ENCODE results near the gene ELK3. TPM values are rescaled to one million over a fixed set of nuclear protein-coding genes. Genes with fewer than 3 reads are reported as not detected.

ELK3 gene
- total and polyA plus RNA-seq, 2 of the 8 experiments (the other 6 are each of a cell fraction or from before 2014, with no cell fraction given): 3.5 to 14.3 TPM

DNA sequence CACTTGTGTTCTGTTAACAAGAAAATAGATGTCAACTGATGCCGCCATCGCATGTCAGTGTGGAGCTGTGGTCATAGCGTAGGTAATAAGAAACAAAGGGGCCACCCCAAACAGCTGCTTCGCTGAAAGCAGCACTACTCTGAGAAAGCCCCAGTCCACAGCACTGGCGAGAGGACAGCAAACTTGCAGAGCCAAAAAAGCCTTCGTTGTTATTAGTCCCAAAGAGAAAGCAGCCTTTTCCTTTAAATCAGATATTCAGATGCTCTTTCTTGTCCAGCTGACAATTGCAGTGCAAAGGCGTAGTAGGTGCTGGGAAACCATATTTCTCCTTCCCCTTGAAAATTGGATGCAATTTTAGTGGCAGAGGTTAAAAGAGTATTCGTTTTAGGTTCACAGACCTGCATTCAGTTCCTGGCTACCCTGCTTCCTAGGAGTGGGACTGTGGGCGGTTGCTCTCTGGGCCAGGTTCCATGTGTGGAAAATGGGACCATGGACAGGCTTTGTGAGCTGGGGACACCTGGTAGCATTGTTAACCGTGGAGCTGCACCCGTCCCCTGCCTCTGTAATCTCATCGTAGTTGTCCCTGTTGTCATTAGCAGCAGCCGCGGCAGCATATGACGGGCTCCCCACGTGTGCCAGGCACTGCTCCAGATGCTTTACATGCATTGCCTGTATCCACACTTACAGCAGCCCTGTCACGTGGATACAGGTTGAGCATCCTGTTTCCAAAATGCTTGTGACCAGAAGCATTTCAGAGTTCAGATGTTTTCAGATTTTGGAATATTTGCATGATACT is 54.2 kb downstream of the ELK3 start (continued):
- TF ChIP-seq, protein P1, sequence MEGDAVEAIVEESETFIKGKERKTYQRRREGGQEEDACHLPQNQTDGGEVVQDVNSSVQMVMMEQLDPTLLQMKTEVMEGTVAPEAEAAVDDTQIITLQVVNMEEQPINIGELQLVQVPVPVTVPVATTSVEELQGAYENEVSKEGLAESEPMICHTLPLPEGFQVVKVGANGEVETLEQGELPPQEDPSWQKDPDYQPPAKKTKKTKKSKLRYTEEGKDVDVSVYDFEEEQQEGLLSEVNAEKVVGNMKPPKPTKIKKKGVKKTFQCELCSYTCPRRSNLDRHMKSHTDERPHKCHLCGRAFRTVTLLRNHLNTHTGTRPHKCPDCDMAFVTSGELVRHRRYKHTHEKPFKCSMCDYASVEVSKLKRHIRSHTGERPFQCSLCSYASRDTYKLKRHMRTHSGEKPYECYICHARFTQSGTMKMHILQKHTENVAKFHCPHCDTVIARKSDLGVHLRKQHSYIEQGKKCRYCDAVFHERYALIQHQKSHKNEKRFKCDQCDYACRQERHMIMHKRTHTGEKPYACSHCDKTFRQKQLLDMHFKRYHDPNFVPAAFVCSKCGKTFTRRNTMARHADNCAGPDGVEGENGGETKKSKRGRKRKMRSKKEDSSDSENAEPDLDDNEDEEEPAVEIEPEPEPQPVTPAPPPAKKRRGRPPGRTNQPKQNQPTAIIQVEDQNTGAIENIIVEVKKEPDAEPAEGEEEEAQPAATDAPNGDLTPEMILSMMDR (IDR thresholded peaks at IDR 0.05; ENCODE audit: control extremely low read depth in 1 of 3, insufficient read depth in 1 of 3, low read depth in 1 of 3, low read length in 3 of 3): no peak
- TF ChIP-seq BRCA1 (IDR thresholded peaks at IDR 0.05; ENCODE audit: low read depth, low read length) (no peak), GTF2F1 (IDR thresholded peaks at IDR 0.05; ENCODE audit: borderline replicate concordance, low read depth, low read length) (no peak), USF2 (IDR thresholded peaks at IDR 0.05; ENCODE audit: low read length) (no peak), CBX8 (IDR thresholded peaks at IDR 0.05; ENCODE audit: borderline replicate concordance, low read depth, low read length) (no peak), SP1 (IDR thresholded peaks at IDR 0.05; ENCODE audit: low read depth, low read length) (no peak), CBX5 (IDR thresholded peaks at IDR 0.05; ENCODE audit: low read depth, low read length) (no peak), NRF1 (IDR thresholded peaks at IDR 0.05; ENCODE audit: low read depth, low read length) (no peak)
